Hepatocyte (in vitro differentiated cells): ENCODE measurements around the gene SHCBP1. TPM values are rescaled to one million over a fixed set of nuclear protein-coding genes. Genes with fewer than 3 reads are reported as not detected.

Source experiments
- DNase-seq: peaks from one replicate; pipeline ENCODE4 v3.0.0-alpha.2; 2016; ENCODE audit warnings: low spot score
- H2AFZ ChIP-seq: fragments of 200-600 bp; sonication (generic); 2 replicates; pipeline ENCODE4 v1.6.0; 2016; ENCODE audit warnings: antibody characterized with exemption, mild to moderate bottlenecking
- H3K27ac ChIP-seq: fragments of 200-600 bp; sonication (generic); 2 replicates; pipeline ENCODE4 v1.5.1; 2016; ENCODE audit warnings: mild to moderate bottlenecking
- H3K27me3 ChIP-seq: fragments of 200-600 bp; sonication (generic); 2 replicates; pipeline ENCODE4 v1.6.1; 2016
- H3K36me3 ChIP-seq: fragments of 200-600 bp; sonication (generic); replicated peaks from 2 replicates; pipeline ENCODE4 v1.5.1; 2016; ENCODE audit warnings: low read depth; ENCODE audit not compliant: insufficient read depth
- H3K4me1 ChIP-seq: fragments of 200-600 bp; sonication (generic); 2 replicates; pipeline ENCODE4 v1.5.1; 2016; ENCODE audit warnings: mild to moderate bottlenecking, moderate library complexity; ENCODE audit not compliant: insufficient read depth
- H3K4me2 ChIP-seq: fragments of 200-600 bp; sonication (generic); 2 replicates; pipeline ENCODE4 v1.6.0; 2016
- H3K4me3 ChIP-seq: fragments of 200-600 bp; sonication (generic); 2 replicates; pipeline ENCODE4 v1.5.1; 2016; ENCODE audit warnings: mild to moderate bottlenecking
- H3K79me2 ChIP-seq: fragments of 200-600 bp; sonication (generic); 2 replicates; pipeline ENCODE4 v1.6.0; 2017; ENCODE audit warnings: mild to moderate bottlenecking
- H3K9me2 ChIP-seq: fragments of 200-600 bp; sonication (generic); replicated peaks from 2 replicates; pipeline ENCODE4 v1.6.0; 2017; ENCODE audit warnings: mild to moderate bottlenecking; ENCODE audit not compliant: insufficient read depth
- H3K9me3 ChIP-seq: fragments of 200-600 bp; sonication (generic); 2 replicates; pipeline ENCODE4 v1.5.1; 2016; ENCODE audit warnings: low read depth, mild to moderate bottlenecking
- H4K20me1 ChIP-seq: fragments of 200-600 bp; sonication (generic); 2 replicates; pipeline ENCODE4 v1.6.0; 2016; ENCODE audit warnings: mild to moderate bottlenecking; ENCODE audit not compliant: insufficient read depth, poor library complexity, severe bottlenecking
- EZH2 ChIP-seq: fragments of 200-600 bp; sonication (generic); IDR thresholded peaks from 2 replicates; pipeline ENCODE4 v1.6.1; 2016; ENCODE audit warnings: antibody characterized with exemption, mild to moderate bottlenecking, borderline replicate concordance
- EZH2phosphoT487 ChIP-seq: fragments of 200-600 bp; sonication (generic); IDR thresholded peaks from one replicate; pipeline ENCODE4 v1.6.1; 2018; ENCODE audit warnings: antibody characterized with exemption, mild to moderate bottlenecking, low read depth, moderate library complexity; ENCODE audit not compliant: unreplicated experiment, severe bottlenecking
- WGBS: methylation state at CpG from one replicate; pipeline ENCODE4 v1.1.6; 2016; ENCODE audit warnings: low lambda C conversion rate; ENCODE audit errors: missing lambda C conversion rate; 5-methylcytosine and 5-hydroxymethylcytosine counted together
- polyA plus RNA-seq: library from polyadenylated mRNA; unstranded; fragments of >200 nt; fragmentation: Nextera tagmentation; extraction: Ambion mirVana; gene quantifications from 2 replicates; pipeline ENCODE4 v1.2.1, GENCODE V29; 2016
- total RNA-seq: library from RNA; depleted of rRNA; stranded (reverse); fragments of >200 nt; gene quantifications from 2 replicates; pipeline ENCODE4 v1.2.3, GENCODE V29; 2014
- TF ChIP-seq, protein P1 (sequence below): fragments of 200-600 bp; sonication (generic); IDR thresholded peaks from 2 replicates; pipeline ENCODE4 v1.5.1; 2016; ENCODE audit warnings: antibody characterized with exemption, mild to moderate bottlenecking; ENCODE audit not compliant: poor library complexity

The SHCBP1 gene
- total and polyA plus RNA-seq, 2 experiments from 2014 or later: 3.2 to 4.0 TPM

DNA sequence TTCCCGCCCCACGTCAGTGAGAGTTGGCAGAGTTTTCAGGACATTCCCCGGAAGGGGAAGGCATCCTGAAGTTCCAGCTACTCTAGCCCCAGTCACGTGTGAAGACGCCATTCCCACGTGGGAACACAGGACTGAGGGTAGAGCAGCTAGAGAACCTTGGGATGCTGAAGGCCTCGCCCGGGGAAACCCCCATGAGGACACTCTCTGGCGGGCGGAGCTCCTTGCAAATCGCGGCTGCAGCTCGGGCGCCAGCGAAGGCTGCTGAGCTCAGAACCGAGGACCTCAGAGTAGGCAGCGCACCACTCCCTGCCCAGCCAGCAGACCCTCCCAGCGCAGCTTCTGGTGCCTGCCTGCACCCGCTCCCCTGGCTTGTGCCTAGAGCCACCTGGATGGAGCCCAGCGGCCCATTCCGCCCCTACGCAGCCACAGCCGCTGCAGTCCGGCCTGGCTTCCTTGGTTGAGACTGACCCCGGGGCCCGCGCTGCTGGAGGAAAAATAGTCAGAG lies 51.9 kb downstream of the SHCBP1 start:
- no peak overlapping the region for H3K4me2 ChIP-seq

DNA sequence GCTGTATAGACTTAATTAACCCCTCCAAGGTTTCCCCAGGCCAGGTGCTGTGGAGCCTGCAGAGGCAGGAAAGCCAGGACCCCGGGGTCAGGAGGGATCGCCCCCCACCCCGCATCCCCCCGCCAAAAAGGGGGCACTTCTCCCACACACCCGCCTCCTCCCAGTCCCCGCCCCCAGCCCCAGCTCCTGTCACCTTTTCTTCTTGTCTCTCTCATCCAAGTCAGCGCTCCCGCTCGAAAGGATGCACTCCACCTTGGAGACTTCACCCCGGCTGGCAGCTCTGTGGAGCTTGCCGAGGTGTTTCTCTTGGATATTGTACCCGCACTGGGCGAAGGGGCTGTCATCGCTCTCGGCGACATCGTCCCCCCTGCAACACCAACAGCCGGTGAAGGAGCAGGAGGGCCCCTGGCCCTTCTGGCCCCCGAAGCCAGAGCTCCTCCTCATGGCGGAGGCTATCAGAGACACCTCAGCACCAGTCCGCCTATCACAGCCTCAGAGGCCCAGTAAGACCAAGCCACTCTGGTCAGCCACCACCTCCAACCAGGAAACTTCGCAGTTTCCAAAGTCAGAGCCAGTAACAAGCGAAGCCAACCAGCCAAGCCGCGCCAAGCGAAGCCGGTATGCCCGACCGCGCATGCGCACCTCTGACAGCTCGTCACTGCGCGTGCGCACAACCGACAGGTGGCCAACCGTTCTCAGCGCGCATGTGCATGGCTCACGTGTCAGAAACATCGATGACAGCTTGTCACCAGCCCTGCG lies 52.5 kb downstream of the SHCBP1 start:
- no peaks in the 10 kb centered on the region for H3K9me2 ChIP-seq
- TF ChIP-seq, protein P1, sequence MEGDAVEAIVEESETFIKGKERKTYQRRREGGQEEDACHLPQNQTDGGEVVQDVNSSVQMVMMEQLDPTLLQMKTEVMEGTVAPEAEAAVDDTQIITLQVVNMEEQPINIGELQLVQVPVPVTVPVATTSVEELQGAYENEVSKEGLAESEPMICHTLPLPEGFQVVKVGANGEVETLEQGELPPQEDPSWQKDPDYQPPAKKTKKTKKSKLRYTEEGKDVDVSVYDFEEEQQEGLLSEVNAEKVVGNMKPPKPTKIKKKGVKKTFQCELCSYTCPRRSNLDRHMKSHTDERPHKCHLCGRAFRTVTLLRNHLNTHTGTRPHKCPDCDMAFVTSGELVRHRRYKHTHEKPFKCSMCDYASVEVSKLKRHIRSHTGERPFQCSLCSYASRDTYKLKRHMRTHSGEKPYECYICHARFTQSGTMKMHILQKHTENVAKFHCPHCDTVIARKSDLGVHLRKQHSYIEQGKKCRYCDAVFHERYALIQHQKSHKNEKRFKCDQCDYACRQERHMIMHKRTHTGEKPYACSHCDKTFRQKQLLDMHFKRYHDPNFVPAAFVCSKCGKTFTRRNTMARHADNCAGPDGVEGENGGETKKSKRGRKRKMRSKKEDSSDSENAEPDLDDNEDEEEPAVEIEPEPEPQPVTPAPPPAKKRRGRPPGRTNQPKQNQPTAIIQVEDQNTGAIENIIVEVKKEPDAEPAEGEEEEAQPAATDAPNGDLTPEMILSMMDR: no peak
- no peak for TF ChIP-seq EZH2
- TF ChIP-seq EZH2phosphoT487: no peak
- no peak for DNase-seq
- no peaks in the 10 kb centered on the region for H3K79me2 ChIP-seq
- no peaks in the 10 kb centered on the region for H3K9me3 ChIP-seq
- no peaks in the 10 kb centered on the region for H4K20me1 ChIP-seq
- 95% methylated on average over 36 of the region's 42 CpGs for WGBS
- no peaks in the 10 kb centered on the region for H3K27me3 ChIP-seq
- H3K36me3 ChIP-seq: no peaks in the 10 kb centered on the region
- H3K27ac ChIP-seq: no peak overlapping the region
- H3K4me2 ChIP-seq: no peak overlapping the region
- H2AFZ ChIP-seq: no peak overlapping the region
- no peaks in the 10 kb centered on the region for H3K4me1 ChIP-seq
- no peak overlapping the region for H3K4me3 ChIP-seq

More for the DNA sequence above, 51.9 kb downstream of the SHCBP1 start:
- Histone ChIP-seq H4K20me1 (no peaks in the 10 kb centered on the region), H3K9me2 (no peaks in the 10 kb centered on the region), H3K27ac (no peak overlapping the region), H3K9me3 (no peaks in the 10 kb centered on the region), H3K36me3 (no peaks in the 10 kb centered on the region), H3K4me1 (no peaks in the 10 kb centered on the region), H2AFZ (no peak overlapping the region), H3K4me3 (no peak overlapping the region), H3K27me3 (no peaks in the 10 kb centered on the region), H3K79me2 (no peaks in the 10 kb centered on the region)
- no peak for DNase-seq
- 94% methylated on average over 27 of the region's 27 CpGs for WGBS
- no peak for TF ChIP-seq EZH2
- TF ChIP-seq EZH2phosphoT487: no peak
- TF ChIP-seq, protein P1: no peak

DNA sequence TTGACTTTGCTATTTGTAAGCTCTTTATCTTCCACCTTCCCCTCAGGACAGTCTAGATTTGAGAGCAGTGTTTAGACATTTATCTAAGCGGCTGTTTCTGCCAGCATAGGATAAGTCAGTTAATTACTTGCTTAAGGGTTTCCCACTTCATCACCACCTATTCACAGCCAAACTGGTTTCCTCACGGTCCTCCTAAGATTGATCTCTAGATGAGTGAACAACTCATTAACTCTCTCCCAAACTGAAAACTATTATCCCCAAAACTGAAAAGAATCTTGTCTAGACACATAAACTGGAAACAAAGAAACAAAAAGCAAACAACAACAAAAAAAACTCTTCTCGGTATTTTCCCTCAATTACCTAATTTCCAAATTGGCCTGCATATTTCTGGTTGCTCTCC lies 58.2 kb downstream of the SHCBP1 start:
- no peaks in the 10 kb centered on the region for H3K4me1 ChIP-seq
- 63% methylated on average over 3 of the region's 3 CpGs for WGBS
- H3K36me3 ChIP-seq: no peaks in the 10 kb centered on the region
- H2AFZ ChIP-seq: no peak overlapping the region
- H4K20me1 ChIP-seq: no peaks in the 10 kb centered on the region
- no peaks in the 10 kb centered on the region for H3K79me2 ChIP-seq
- H3K9me3 ChIP-seq: no peaks in the 10 kb centered on the region
- DNase-seq: no peak
- no peak overlapping the region for H3K4me3 ChIP-seq
- no peak overlapping the region for H3K27ac ChIP-seq
- H3K27me3 ChIP-seq: no peaks in the 10 kb centered on the region
- no peak overlapping the region for H3K4me2 ChIP-seq
- H3K9me2 ChIP-seq: no peaks in the 10 kb centered on the region
- TF ChIP-seq EZH2: no peak
- TF ChIP-seq EZH2phosphoT487: no peak
- TF ChIP-seq, protein P1: no peak
